Hepatocyte (in vitro differentiated cells): Measurements from ENCODE around the gene CWH43. TPM values are rescaled to one million over a fixed set of nuclear protein-coding genes. Genes with fewer than 3 reads are reported as not detected.

ENCODE experiments used
- DNase-seq: peaks from one replicate; pipeline ENCODE4 v3.0.0-alpha.2; 2016; ENCODE audit warnings: low spot score
- H2AFZ ChIP-seq: fragments of 200-600 bp; sonication (generic); 2 replicates; pipeline ENCODE4 v1.6.0; 2016; ENCODE audit warnings: antibody characterized with exemption, mild to moderate bottlenecking
- H3K27ac ChIP-seq: fragments of 200-600 bp; sonication (generic); 2 replicates; pipeline ENCODE4 v1.5.1; 2016; ENCODE audit warnings: mild to moderate bottlenecking
- H3K27me3 ChIP-seq: fragments of 200-600 bp; sonication (generic); 2 replicates; pipeline ENCODE4 v1.6.1; 2016
- H3K36me3 ChIP-seq: fragments of 200-600 bp; sonication (generic); replicated peaks from 2 replicates; pipeline ENCODE4 v1.5.1; 2016; ENCODE audit warnings: low read depth; ENCODE audit not compliant: insufficient read depth
- H3K4me1 ChIP-seq: fragments of 200-600 bp; sonication (generic); 2 replicates; pipeline ENCODE4 v1.5.1; 2016; ENCODE audit warnings: mild to moderate bottlenecking, moderate library complexity; ENCODE audit not compliant: insufficient read depth
- H3K4me2 ChIP-seq: fragments of 200-600 bp; sonication (generic); 2 replicates; pipeline ENCODE4 v1.6.0; 2016
- H3K4me3 ChIP-seq: fragments of 200-600 bp; sonication (generic); 2 replicates; pipeline ENCODE4 v1.5.1; 2016; ENCODE audit warnings: mild to moderate bottlenecking
- H3K79me2 ChIP-seq: fragments of 200-600 bp; sonication (generic); 2 replicates; pipeline ENCODE4 v1.6.0; 2017; ENCODE audit warnings: mild to moderate bottlenecking
- H3K9me2 ChIP-seq: fragments of 200-600 bp; sonication (generic); replicated peaks from 2 replicates; pipeline ENCODE4 v1.6.0; 2017; ENCODE audit warnings: mild to moderate bottlenecking; ENCODE audit not compliant: insufficient read depth
- H3K9me3 ChIP-seq: fragments of 200-600 bp; sonication (generic); 2 replicates; pipeline ENCODE4 v1.5.1; 2016; ENCODE audit warnings: low read depth, mild to moderate bottlenecking
- H4K20me1 ChIP-seq: fragments of 200-600 bp; sonication (generic); 2 replicates; pipeline ENCODE4 v1.6.0; 2016; ENCODE audit warnings: mild to moderate bottlenecking; ENCODE audit not compliant: insufficient read depth, poor library complexity, severe bottlenecking
- CTCF ChIP-seq: fragments of 200-600 bp; sonication (generic); IDR thresholded peaks from 2 replicates; pipeline ENCODE4 v1.5.1; 2016; ENCODE audit warnings: antibody characterized with exemption, mild to moderate bottlenecking; ENCODE audit not compliant: poor library complexity
- EZH2 ChIP-seq: fragments of 200-600 bp; sonication (generic); IDR thresholded peaks from 2 replicates; pipeline ENCODE4 v1.6.1; 2016; ENCODE audit warnings: antibody characterized with exemption, mild to moderate bottlenecking, borderline replicate concordance
- EZH2phosphoT487 ChIP-seq: fragments of 200-600 bp; sonication (generic); IDR thresholded peaks from one replicate; pipeline ENCODE4 v1.6.1; 2018; ENCODE audit warnings: antibody characterized with exemption, mild to moderate bottlenecking, low read depth, moderate library complexity; ENCODE audit not compliant: unreplicated experiment, severe bottlenecking
- WGBS: methylation state at CpG from one replicate; pipeline ENCODE4 v1.1.6; 2016; ENCODE audit warnings: low lambda C conversion rate; ENCODE audit errors: missing lambda C conversion rate; 5-methylcytosine and 5-hydroxymethylcytosine counted together
- polyA plus RNA-seq: library from polyadenylated mRNA; unstranded; fragments of >200 nt; fragmentation: Nextera tagmentation; extraction: Ambion mirVana; gene quantifications from 2 replicates; pipeline ENCODE4 v1.2.1, GENCODE V29; 2016
- total RNA-seq: library from RNA; depleted of rRNA; stranded (reverse); fragments of >200 nt; gene quantifications from 2 replicates; pipeline ENCODE4 v1.2.3, GENCODE V29; 2014

Gene CWH43
- not detected in 2 replicates for total RNA-seq
- not detected in 2 replicates for polyA plus RNA-seq

GRCh38 chr4:48985976-48986653 lies at the start of gene CWH43:
Gene CWH43, plus strand, starts transcription at chr4:48986275. Its CDS starts 155 bp downstream, at chr4:48986430.
- Histone ChIP-seq H2AFZ (no peak within 1 kb of the TSS), H3K9me2 (no peaks in the 10 kb centered on the region), H3K79me2 (no peaks in the 10 kb centered on the region), H4K20me1 (no peaks in the 10 kb centered on the region), H3K4me3 (no peak within 1 kb of the TSS), H3K4me2 (peak within 1 kb of the TSS; percentile 33), H3K27me3 (peaks cover 43% of the 10 kb centered on the region), H3K4me1 (no peaks in the 10 kb centered on the region), H3K36me3 (no peaks in the 10 kb centered on the region), H3K27ac (no peak within 1 kb of the TSS), H3K9me3 (no peaks in the 10 kb centered on the region)
- no peak for DNase-seq
- TF ChIP-seq EZH2phosphoT487 (no peak), EZH2 (peak; percentile 47)
- 14% methylated on average over 54 of the region's 63 CpGs for WGBS

DNA sequence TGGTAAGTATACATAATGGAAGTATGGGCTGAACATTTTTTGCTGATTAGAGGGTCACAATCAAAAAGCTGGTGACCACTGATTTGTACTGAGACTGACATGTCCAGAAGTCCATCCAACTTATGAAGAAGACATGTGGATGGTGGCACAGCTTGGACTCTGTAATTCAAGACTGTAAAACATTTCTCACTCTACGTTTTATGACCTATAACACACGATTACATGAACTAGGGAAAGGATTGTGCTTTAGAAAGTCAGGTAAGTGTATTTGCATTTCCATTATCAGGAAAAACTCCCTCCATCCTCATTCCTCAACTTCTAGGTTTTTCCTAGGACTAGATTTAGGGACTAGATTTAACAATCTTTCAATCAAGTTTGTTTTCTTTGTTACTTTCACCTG lies 49.0 kb upstream of the CWH43 start:
- Histone ChIP-seq H3K27me3 (no peaks in the 10 kb centered on the region), H3K9me2 (no peaks in the 10 kb centered on the region), H3K36me3 (no peaks in the 10 kb centered on the region), H3K27ac (no peak overlapping the region), H3K79me2 (no peaks in the 10 kb centered on the region), H2AFZ (no peak overlapping the region), H4K20me1 (no peaks in the 10 kb centered on the region), H3K4me3 (no peak overlapping the region), H3K4me1 (no peaks in the 10 kb centered on the region), H3K9me3 (no peaks in the 10 kb centered on the region), H3K4me2 (no peak overlapping the region)
- DNase-seq, result no peak
- WGBS, result 81% methylated on average over 2 of the region's 2 CpGs
- TF ChIP-seq EZH2phosphoT487 (no peak), EZH2 (no peak), CTCF (no peak)

GRCh38 chr4:48938831-48939230 lies 47.2 kb upstream of the CWH43 start:
- Histone ChIP-seq H3K4me1 (no peaks in the 10 kb centered on the region), H3K9me3 (no peaks in the 10 kb centered on the region), H3K4me3 (no peak overlapping the region), H3K27ac (no peak overlapping the region), H2AFZ (no peak overlapping the region), H4K20me1 (no peaks in the 10 kb centered on the region), H3K9me2 (no peaks in the 10 kb centered on the region), H3K36me3 (no peaks in the 10 kb centered on the region), H3K79me2 (no peaks in the 10 kb centered on the region), H3K4me2 (no peak overlapping the region), H3K27me3 (no peaks in the 10 kb centered on the region)
- TF ChIP-seq EZH2phosphoT487 (no peak), EZH2 (no peak), CTCF (no peak)
- WGBS, result 87% methylated on average over 3 of the region's 3 CpGs
- DNase-seq, result no peak

GRCh38 chr4:48939785-48940184 lies 46.3 kb upstream of the CWH43 start:
- Histone ChIP-seq H3K4me2 (no peak overlapping the region), H2AFZ (no peak overlapping the region), H3K9me3 (no peaks in the 10 kb centered on the region), H3K36me3 (no peaks in the 10 kb centered on the region), H4K20me1 (no peaks in the 10 kb centered on the region), H3K4me1 (no peaks in the 10 kb centered on the region), H3K79me2 (no peaks in the 10 kb centered on the region), H3K27ac (no peak overlapping the region), H3K27me3 (no peaks in the 10 kb centered on the region), H3K9me2 (no peaks in the 10 kb centered on the region), H3K4me3 (no peak overlapping the region)
- TF ChIP-seq CTCF, result no peak
- TF ChIP-seq EZH2, result no peak
- TF ChIP-seq EZH2phosphoT487, result no peak
- DNase-seq, result peak; percentile 30
